Smooth muscle cell of the brain vasculature (primary cell): ENCODE measurements around the gene MRPS9.

Experiments
- DNase-seq: peaks from one replicate; pipeline ENCODE4 v3.0.0-alpha.2; 2012; ENCODE audit warnings: low read depth, low spot score

MRPS9 gene

GRCh38 chr2:105118960-105119359, 81.1 kb downstream of the MRPS9 start:
- DNase-seq = no peak

GRCh38 chr2:105121434-105121833, 83.6 kb downstream of the MRPS9 start:
- DNase-seq = no peak

- DNase-seq = no peak
These were observed 87.6 kb downstream of the MRPS9 start for GRCh38 chr2:105125428-105125827.

GRCh38 chr2:105125920-105126319, 88.1 kb downstream of the MRPS9 start:
- no peak for DNase-seq

- no peak for DNase-seq
These were observed 88.5 kb downstream of the MRPS9 start for GRCh38 chr2:105126336-105126735.

- DNase-seq = no peak
These were observed 89.5 kb downstream of the MRPS9 start for GRCh38 chr2:105127289-105127915.

GRCh38 chr2:105129722-105130232, 91.9 kb downstream of the MRPS9 start:
- no peak for DNase-seq

- DNase-seq = no peak
These were observed 92.7 kb downstream of the MRPS9 start for GRCh38 chr2:105130546-105130945.

GRCh38 chr2:105134081-105134480, 96.2 kb downstream of the MRPS9 start:
- DNase-seq = no peak

GRCh38 chr2:105135436-105135835, 97.6 kb downstream of the MRPS9 start:
- no peak for DNase-seq

- DNase-seq = no peak
These were observed 98.5 kb downstream of the MRPS9 start for GRCh38 chr2:105136394-105136793.

- no peak for DNase-seq
These were observed 100.8 kb downstream of the MRPS9 start for GRCh38 chr2:105138643-105139042.

- no peak for DNase-seq
These were observed 101.8 kb downstream of the MRPS9 start for GRCh38 chr2:105139556-105140239.

- DNase-seq = no peak
These were observed 102.3 kb downstream of the MRPS9 start for GRCh38 chr2:105140240-105140568.

GRCh38 chr2:105141099-105141614, 103.3 kb downstream of the MRPS9 start:
- DNase-seq = no peak

GRCh38 chr2:105142239-105142638, 104.4 kb downstream of the MRPS9 start:
- DNase-seq = no peak

- no peak for DNase-seq
These were observed 105.2 kb downstream of the MRPS9 start for GRCh38 chr2:105143094-105143466.

GRCh38 chr2:105143467-105144151, 105.7 kb downstream of the MRPS9 start:
- DNase-seq = no peak

GRCh38 chr2:105144152-105144940, 106.5 kb downstream of the MRPS9 start:
- no peak for DNase-seq

GRCh38 chr2:105144941-105145300, 107.1 kb downstream of the MRPS9 start:
- no peak for DNase-seq

- no peak for DNase-seq
These were observed 111.4 kb downstream of the MRPS9 start for GRCh38 chr2:105149272-105149671.
